ENCODE data around the gene DLG5. TPM values are rescaled to one million over a fixed set of nuclear protein-coding genes. Genes with fewer than 3 reads are reported as not detected.

DLG5 gene
- total RNA-seq, 1 donor from 2014 or later: 1.1 TPM

GRCh38 chr10:77788496-77789010 is 138.0 kb downstream of the DLG5 start:
- ATAC-seq (ENCODE audit: low read depth): no peak
- H3K27me3 Mint-ChIP-seq: no peaks in the 10 kb centered on the region
- no peak for TF ChIP-seq CTCF (IDR thresholded peaks at IDR 0.05)
- CTCF ChIA-PET: no interaction called here
- no peaks in the 10 kb centered on the region for H3K36me3 Mint-ChIP-seq (ENCODE audit: low read depth)
- no peak overlapping the region for H3K27ac Mint-ChIP-seq
- H3K4me3 Mint-ChIP-seq: no peak overlapping the region
- POLR2A ChIA-PET: no interaction called here
- no peaks in the 10 kb centered on the region for H3K4me1 Mint-ChIP-seq
- no peaks in the 10 kb centered on the region for H3K9me3 Mint-ChIP-seq
- intact Hi-C loops (cut with micrococcal nuclease): no loop called here
- DNase-seq: no peak

- no peaks in the 10 kb centered on the region for H3K9me3 Mint-ChIP-seq
- H3K4me3 Mint-ChIP-seq: no peak overlapping the region
- H3K27ac Mint-ChIP-seq: no peak overlapping the region
- no peaks in the 10 kb centered on the region for H3K36me3 Mint-ChIP-seq (ENCODE audit: low read depth)
- intact Hi-C loops (cut with micrococcal nuclease): no loop called here
- TF ChIP-seq CTCF (IDR thresholded peaks at IDR 0.05): no peak
- H3K4me1 Mint-ChIP-seq: no peaks in the 10 kb centered on the region
- ATAC-seq (ENCODE audit: low read depth) (no peak), DNase-seq (no peak)
- no peaks in the 10 kb centered on the region for H3K27me3 Mint-ChIP-seq
- POLR2A ChIA-PET: no interaction called here
- CTCF ChIA-PET: no interaction called here
Observed at GRCh38 chr10:77787440-77787839, 139.1 kb downstream of the DLG5 start.

GRCh38 chr10:77784856-77785255 is 141.7 kb downstream of the DLG5 start:
- ChIA-PET POLR2A (no interaction called here), CTCF (no interaction called here)
- TF ChIP-seq CTCF (IDR thresholded peaks at IDR 0.05): no peak
- intact Hi-C loops (cut with micrococcal nuclease): no loop called here
- no peak for ATAC-seq (ENCODE audit: low read depth)
- Mint-ChIP-seq H3K27me3 (no peaks in the 10 kb centered on the region), H3K36me3 (ENCODE audit: low read depth) (no peaks in the 10 kb centered on the region), H3K4me1 (no peaks in the 10 kb centered on the region), H3K27ac (no peak overlapping the region), H3K9me3 (no peaks in the 10 kb centered on the region), H3K4me3 (no peak overlapping the region)
- no peak for DNase-seq

GRCh38 chr10:77782328-77783061 is 144.1 kb downstream of the DLG5 start:
- Mint-ChIP-seq H3K27ac (no peak overlapping the region), H3K27me3 (no peaks in the 10 kb centered on the region), H3K36me3 (ENCODE audit: low read depth) (no peaks in the 10 kb centered on the region), H3K4me1 (no peaks in the 10 kb centered on the region), H3K4me3 (no peak overlapping the region), H3K9me3 (peaks cover 5% of the 10 kb centered on the region)
- no peak for DNase-seq
- intact Hi-C loops (cut with micrococcal nuclease): no loop called here
- POLR2A ChIA-PET: no interaction called here
- CTCF ChIA-PET: no interaction called here
- no peak for TF ChIP-seq CTCF (IDR thresholded peaks at IDR 0.05)
- no peak for ATAC-seq (ENCODE audit: low read depth)

GRCh38 chr10:77781451-77782327 is 144.9 kb downstream of the DLG5 start:
- ATAC-seq (ENCODE audit: low read depth) (no peak), DNase-seq (no peak)
- H3K4me3 Mint-ChIP-seq: no peak overlapping the region
- no peaks in the 10 kb centered on the region for H3K27me3 Mint-ChIP-seq
- intact Hi-C loops (cut with micrococcal nuclease): no loop called here
- H3K4me1 Mint-ChIP-seq: no peaks in the 10 kb centered on the region
- H3K36me3 Mint-ChIP-seq (ENCODE audit: low read depth): no peaks in the 10 kb centered on the region
- ChIA-PET CTCF (no interaction called here), POLR2A (no interaction called here)
- no peak for TF ChIP-seq CTCF (IDR thresholded peaks at IDR 0.05)
- H3K9me3 Mint-ChIP-seq: peaks cover 9% of the 10 kb centered on the region
- no peak overlapping the region for H3K27ac Mint-ChIP-seq

Data from activated B cell treated with CpG ODN at 0.5 μM for 24 hours (primary cell).